K562 (cell line): ENCODE data around the gene ZNF750. TPM values are rescaled to one million over a fixed set of nuclear protein-coding genes. Genes with fewer than 3 reads are reported as not detected.

Experiments used
- CREM ChIP-seq: IDR thresholded peaks from 2 replicates; pipeline ENCODE4 v1.6.1; 2014; ENCODE audit warnings: antibody characterized with exemption, low read depth
- E2F6 ChIP-seq, 2 experiments: IDR thresholded peaks; 2 replicates each; pipeline ENCODE4 v1.6.1; 2011; ENCODE audit warnings: borderline replicate concordance in 1 of 2, control low read depth in 1 of 2, low read depth in 1 of 2, low read length in 1 of 2, mild to moderate bottlenecking in 1 of 2, mixed read lengths in 1 of 2, moderate library complexity in 1 of 2; ENCODE audit not compliant: insufficient read depth in 1 of 2, insufficient read length in 1 of 2, poor library complexity in 1 of 2, severe bottlenecking in 1 of 2; ENCODE audit errors: extremely low read depth in 1 of 2
- EP400 ChIP-seq: fragments of 450-650 bp; IDR thresholded peaks from 2 replicates; pipeline ENCODE4 v1.6.1; 2017; ENCODE audit warnings: antibody characterized with exemption, mild to moderate bottlenecking, moderate library complexity
- ESRRA ChIP-seq: fragments of 450-650 bp; IDR thresholded peaks from 2 replicates; pipeline ENCODE4 v1.6.1; 2014; ENCODE audit warnings: low read depth, mild to moderate bottlenecking, moderate library complexity, borderline replicate concordance
- MAFK ChIP-seq: IDR thresholded peaks from 2 replicates; pipeline ENCODE4 v1.6.1; 2011; ENCODE audit warnings: low read length, improper control_type of control experiment
- MEIS2 ChIP-seq: fragments of 450-650 bp; IDR thresholded peaks from 2 replicates; pipeline ENCODE4 v1.6.1; 2014; ENCODE audit warnings: mild to moderate bottlenecking; ENCODE audit not compliant: partially characterized antibody
- RB1 ChIP-seq: fragments of 450-650 bp; IDR thresholded peaks from 2 replicates; pipeline ENCODE4 v1.6.1; 2017; ENCODE audit warnings: low read depth, mild to moderate bottlenecking
- RBM25 ChIP-seq: fragments of 200-400 bp; formaldehyde crosslinking; IDR thresholded peaks from 2 replicates; pipeline ENCODE4 v1.6.1; 2018; ENCODE audit warnings: low read length, low read depth, moderate library complexity; ENCODE audit not compliant: severe bottlenecking
- TBP ChIP-seq: optimal IDR thresholded peaks from 2 replicates; pipeline ENCODE3; 2011; ENCODE audit warnings: low read depth, low read length, improper control_type of control experiment
- TEAD4 ChIP-seq, 2 experiments: sonication (generic) in 1 of 2; formaldehyde crosslinking in 1 of 2; IDR thresholded peaks; 2 replicates each; pipeline versions ENCODE4 v1.6.1 to v1.8.0; 2012 to 2022; ENCODE audit warnings: borderline replicate concordance in 1 of 2, inconsistent platforms in 1 of 2, low read length in 1 of 2, mild to moderate bottlenecking in 1 of 2, missing genetic modification reagents in 1 of 2
- TFAP4 ChIP-seq: sonication (generic); formaldehyde crosslinking; IDR thresholded peaks from 2 replicates; pipeline ENCODE4 v1.8.0; 2022; ENCODE audit warnings: missing genetic modification reagents, mild to moderate bottlenecking, moderate library complexity, borderline replicate concordance
- YY1 ChIP-seq, 3 experiments: IDR thresholded peaks; 2 replicates each; pipeline ENCODE4 v1.6.1; 2011; ENCODE audit warnings: low read length in 2 of 3, mild to moderate bottlenecking in 2 of 3, moderate library complexity in 2 of 3, borderline replicate concordance in 1 of 3, control low read depth in 1 of 3, low read depth in 1 of 3; ENCODE audit not compliant: insufficient read depth in 3 of 3, insufficient replicate concordance in 2 of 3, control insufficient read depth in 1 of 3, insufficient read length in 1 of 3; ENCODE audit errors: extremely low read depth in 1 of 3
- ZNF175 ChIP-seq: fragments of 200-800 bp; sonication (Bioruptor generic); IDR thresholded peaks from 2 replicates; pipeline ENCODE4 v1.6.1; 2016; ENCODE audit warnings: low read depth, mild to moderate bottlenecking, missing genetic modification characterization, missing compliant biosample characterization
- ZNF445 ChIP-seq: fragments of 250-450 bp; sonication (Bioruptor Pico); IDR thresholded peaks from 2 replicates; pipeline ENCODE4 v1.4.0; 2020; ENCODE audit warnings: low read depth, mild to moderate bottlenecking, moderate library complexity
- ZNF584 ChIP-seq: fragments of 200-800 bp; sonication (Bioruptor generic); IDR thresholded peaks from 2 replicates; pipeline ENCODE4 v1.6.1; 2016; ENCODE audit warnings: low read depth, mild to moderate bottlenecking, missing genetic modification characterization, missing compliant biosample characterization
- ZNF592 ChIP-seq: fragments of 450-650 bp; IDR thresholded peaks from 2 replicates; pipeline ENCODE4 v1.6.1; 2017; ENCODE audit warnings: antibody characterized with exemption, mild to moderate bottlenecking
- polyA plus RNA-seq, 8 experiments: library from polyadenylated mRNA; depleted of rRNA in 4 of 8; stranded (reverse) in 5 of 8; unstranded in 3 of 8; fragments of >200 nt; fragmentation: Nextera tagmentation in 2 of 8; fragmentation: Illumina TruSeq in 1 of 8; extraction: Ambion mirVana in 2 of 8; extraction: Trizol in 1 of 8; gene quantifications; 2 replicates each; pipeline versions ENCODE4 v1.2.1 to v1.2.3, GENCODE V29; 2011 to 2014; ENCODE audit warnings: inconsistent platforms in 1 of 8, missing spikeins in 1 of 8
- total RNA-seq, 7 experiments: library from RNA; depleted of rRNA in 6 of 7; stranded (reverse); fragments of >200 nt in 6 of 7; fragmentation: Illumina TruSeq in 2 of 7; extraction: Trizol in 2 of 7; gene quantifications; 2 replicates each; pipeline versions ENCODE4 v1.2.1 to v1.2.3, GENCODE V29; 2011 to 2021; ENCODE audit warnings: low replicate concordance in 1 of 7

The ZNF750 gene
- total and polyA plus RNA-seq, 9 of the 15 experiments (the other 6 are each of a cell fraction or from before 2014, with no cell fraction given): not detected

- TF ChIP-seq TFAP4 (CRISPR knock-in tag) (peak; percentile 74), MAFK (0 out of 2 replicates have a peak, but pooled peaks have one; percentile 8), ESRRA (peak; percentile 21; the same call in 1 of the 2 replicates), CREM (peak; percentile 49; the same call in 1 of the 2 replicates), E2F6 (IDR thresholded peaks at IDR 0.05; ENCODE audit: borderline replicate concordance in 1 of 2, extremely low read depth in 1 of 2, insufficient read depth in 1 of 2, insufficient read length in 1 of 2, low read depth in 1 of 2, low read length in 1 of 2, poor library complexity in 1 of 2, severe bottlenecking in 1 of 2) (peak in 1 of 2 experiments; percentile 58), ZNF592 (peak; percentile 95), ZNF445 (no peak), RB1 (no peak), ZNF175 (CRISPR knock-in tag) (0 out of 2 replicates have a peak, but pooled peaks have one; percentile 71), TBP (peak; percentile 49), EP400 (peak; percentile 34), MEIS2 (peak; percentile 47), YY1 (IDR thresholded peaks at IDR 0.05; ENCODE audit: borderline replicate concordance in 1 of 3, control insufficient read depth in 1 of 3, extremely low read depth in 1 of 3, insufficient read depth in 3 of 3, insufficient read length in 1 of 3, insufficient replicate concordance in 2 of 3, low read depth in 1 of 3, low read length in 2 of 3) (peak in 2 of 3 experiments; percentile 63 to 65), TEAD4 (IDR thresholded peaks at IDR 0.05; ENCODE audit: low read length) (0 out of 2 replicates have a peak, but pooled peaks have one; percentile 29), TEAD4 (CRISPR knock-in tag; IDR thresholded peaks at IDR 0.05; ENCODE audit: borderline replicate concordance) (no peak), RBM25 (no peak), ZNF584 (CRISPR knock-in tag) (peak; percentile 47; the same call in 1 of the 2 replicates)
These were observed 37.0 kb upstream of the ZNF750 start (continued) for GRCh38 chr17:82876602-82877379.
